Muscle of arm (tissue), 12 donors: ENCODE results near the gene KCNK3. TPM values are rescaled to one million over a fixed set of nuclear protein-coding genes. Genes with fewer than 3 reads are reported as not detected.
A peak's percentile ranks its signal among the peaks of the same experiment; 100 is the strongest.
"Not testable (repeated sequence)": the region's sequence is repeated elsewhere in the genome, so short reads cannot be mapped to it uniquely, and the experiment has no call there.

ENCODE experiments used
- DNase-seq: peaks from one replicate; pipeline ENCODE4 v3.0.0-alpha.2; 2013
- polyA plus RNA-seq, 12 donors: library from polyadenylated mRNA; unstranded; fragments of 120-200 nt; gene quantifications; one replicate each; pipeline ENCODE4 v1.2.1, GENCODE V29; 2013; ENCODE audit not compliant: insufficient read length in 12 of 12

The KCNK3 gene
- polyA plus RNA-seq, 12 donors: 0.48 to 5.8 (median 0.92) TPM; not detected in 1

DNA sequence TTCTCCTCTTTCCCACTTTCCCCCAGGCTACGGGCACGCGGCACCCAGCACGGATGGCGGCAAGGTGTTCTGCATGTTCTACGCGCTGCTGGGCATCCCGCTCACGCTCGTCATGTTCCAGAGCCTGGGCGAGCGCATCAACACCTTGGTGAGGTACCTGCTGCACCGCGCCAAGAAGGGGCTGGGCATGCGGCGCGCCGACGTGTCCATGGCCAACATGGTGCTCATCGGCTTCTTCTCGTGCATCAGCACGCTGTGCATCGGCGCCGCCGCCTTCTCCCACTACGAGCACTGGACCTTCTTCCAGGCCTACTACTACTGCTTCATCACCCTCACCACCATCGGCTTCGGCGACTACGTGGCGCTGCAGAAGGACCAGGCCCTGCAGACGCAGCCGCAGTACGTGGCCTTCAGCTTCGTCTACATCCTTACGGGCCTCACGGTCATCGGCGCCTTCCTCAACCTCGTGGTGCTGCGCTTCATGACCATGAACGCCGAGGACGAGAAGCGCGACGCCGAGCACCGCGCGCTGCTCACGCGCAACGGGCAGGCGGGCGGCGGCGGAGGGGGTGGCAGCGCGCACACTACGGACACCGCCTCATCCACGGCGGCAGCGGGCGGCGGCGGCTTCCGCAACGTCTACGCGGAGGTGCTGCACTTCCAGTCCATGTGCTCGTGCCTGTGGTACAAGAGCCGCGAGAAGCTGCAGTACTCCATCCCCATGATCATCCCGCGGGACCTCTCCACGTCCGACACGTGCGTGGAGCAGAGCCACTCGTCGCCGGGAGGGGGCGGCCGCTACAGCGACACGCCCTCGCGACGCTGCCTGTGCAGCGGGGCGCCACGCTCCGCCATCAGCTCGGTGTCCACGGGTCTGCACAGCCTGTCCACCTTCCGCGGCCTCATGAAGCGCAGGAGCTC lies 35.4 kb downstream of the KCNK3 start:
- peak; percentile 14 for DNase-seq

DNA sequence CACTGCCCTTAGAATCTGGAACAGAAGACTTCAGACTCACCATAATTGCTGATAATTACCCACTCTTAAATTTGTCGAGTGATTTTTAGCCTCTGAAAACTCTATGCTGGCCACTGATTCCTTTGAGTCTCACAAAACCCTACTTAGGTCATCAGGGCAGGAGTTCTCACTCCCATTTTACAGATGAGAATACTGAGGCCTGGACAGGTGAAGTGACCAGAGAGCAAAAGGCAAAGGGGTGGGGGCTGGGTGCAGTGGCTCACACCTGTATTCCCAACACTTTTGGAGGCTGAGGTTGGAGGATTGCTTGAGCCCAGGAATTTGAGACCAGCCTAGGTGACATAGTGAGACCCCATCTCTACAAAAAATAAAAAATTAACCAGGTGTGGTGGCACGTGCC lies 36.8 kb downstream of the KCNK3 start:
- DNase-seq: no peak

DNA sequence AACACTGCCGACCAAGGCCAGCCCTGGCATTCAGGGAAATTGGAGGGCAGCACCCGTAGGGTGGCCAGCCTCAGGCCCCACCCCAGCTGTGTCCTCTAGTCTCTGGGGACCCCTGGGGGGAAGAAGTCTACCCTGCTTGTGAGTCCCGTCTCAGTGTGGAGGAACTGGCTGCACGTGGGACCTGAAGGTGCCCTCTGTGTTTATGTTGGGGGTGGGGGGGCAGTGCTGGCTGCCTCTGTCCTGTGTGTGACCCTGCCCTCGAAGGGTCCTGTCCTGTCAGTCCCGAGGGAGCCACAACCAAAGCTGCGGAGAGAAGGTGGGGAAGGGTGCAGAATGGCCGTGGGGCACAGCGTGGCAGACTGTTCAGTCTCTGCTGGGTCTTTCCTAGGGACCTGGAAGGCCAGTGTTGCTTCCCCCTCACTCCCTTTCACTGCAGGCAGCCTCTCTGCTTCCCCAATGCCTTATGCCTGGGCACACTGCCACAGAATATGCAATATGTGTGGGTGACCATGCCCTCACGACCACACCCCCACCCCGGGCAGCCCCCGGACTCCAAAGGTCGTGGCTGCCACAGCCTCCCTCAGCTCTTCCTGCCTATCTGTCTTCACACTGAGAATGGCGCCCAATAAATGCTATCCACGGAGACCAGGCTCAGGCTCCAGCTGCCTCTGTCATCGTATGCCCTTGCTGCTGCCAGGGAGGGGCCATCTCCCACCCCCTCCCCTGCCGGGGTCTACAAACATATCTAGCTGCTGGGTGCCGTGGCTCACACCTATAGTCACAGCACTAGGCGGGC lies 38.2 kb downstream of the KCNK3 start:
- DNase-seq: no peak

DNA sequence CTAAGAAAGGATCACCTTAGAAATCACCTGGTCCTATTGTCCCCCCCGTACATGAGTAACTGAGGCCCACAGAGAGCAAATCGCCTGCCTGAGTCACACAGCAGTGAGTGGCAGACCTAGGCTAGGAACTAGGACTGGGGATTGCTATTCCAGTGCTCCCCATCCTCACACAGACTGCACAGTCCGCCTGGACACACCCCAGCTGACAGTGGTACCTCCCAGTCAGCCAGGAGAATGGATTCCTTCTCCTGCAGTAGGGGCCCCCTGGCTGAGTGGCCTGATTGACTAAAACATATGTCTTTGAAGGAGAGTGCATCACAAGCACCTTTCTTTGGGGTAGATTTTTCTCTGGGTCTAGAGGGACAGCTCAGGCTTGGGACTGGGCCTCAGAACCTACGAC lies 39.2 kb downstream of the KCNK3 start:
- no peak for DNase-seq

DNA sequence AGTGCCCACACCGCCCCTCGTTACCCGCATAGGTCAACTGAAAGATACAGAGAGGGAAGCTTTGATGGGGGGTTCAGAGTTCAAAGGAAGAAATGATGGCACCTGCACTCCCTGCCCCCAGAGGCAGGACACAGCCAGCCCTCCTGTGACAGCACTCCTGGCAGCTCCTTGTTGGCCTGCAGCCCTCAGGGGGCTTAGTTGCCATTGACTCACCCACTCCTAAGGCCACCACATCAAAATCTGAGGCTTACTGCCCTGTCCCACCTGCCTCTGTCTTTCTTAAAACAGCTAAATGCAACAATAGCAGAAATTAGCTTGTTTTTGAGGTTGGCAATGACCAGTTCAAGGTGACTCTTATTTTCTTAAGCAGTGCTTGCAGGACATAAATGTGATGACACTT lies 39.9 kb downstream of the KCNK3 start:
- DNase-seq: no peak

DNA sequence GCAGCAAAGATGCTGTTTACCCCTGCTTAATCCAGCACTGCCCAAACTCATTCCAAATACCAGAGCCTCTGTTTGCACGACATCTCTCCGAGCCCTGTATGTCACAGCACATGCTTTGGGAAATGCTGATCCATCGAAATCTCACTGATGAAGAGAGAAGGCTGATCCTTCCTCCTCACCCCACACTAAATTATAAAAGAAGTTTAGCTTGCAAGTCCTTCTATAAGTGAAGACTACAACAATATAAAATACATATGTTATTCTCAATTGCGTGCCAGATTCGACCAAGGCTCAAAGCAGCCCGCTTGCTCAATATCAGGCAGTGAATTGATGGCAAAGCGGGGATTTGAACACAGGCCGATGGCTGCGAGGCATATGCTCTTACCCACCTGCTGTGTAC lies 40.9 kb downstream of the KCNK3 start:
- DNase-seq: no peak

DNA sequence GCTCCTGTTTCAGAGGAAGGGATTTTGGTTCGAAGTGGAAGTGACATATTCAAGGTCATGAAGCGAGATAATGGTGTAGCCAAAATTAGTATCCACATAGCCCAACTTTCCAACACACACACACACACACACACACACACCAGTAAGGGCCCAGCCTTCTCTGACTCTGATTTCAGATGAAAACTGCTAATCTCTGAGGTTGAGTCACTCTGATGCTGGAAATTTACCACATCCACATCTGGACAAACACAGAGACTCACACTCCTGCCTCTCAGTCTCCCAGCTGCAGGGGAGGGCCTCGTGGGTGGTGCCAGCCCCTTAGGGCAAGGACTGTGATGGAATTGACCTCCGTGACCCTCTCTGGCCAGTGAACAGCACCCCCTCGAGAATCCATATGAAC lies 42.6 kb downstream of the KCNK3 start:
- no peak for DNase-seq

DNA sequence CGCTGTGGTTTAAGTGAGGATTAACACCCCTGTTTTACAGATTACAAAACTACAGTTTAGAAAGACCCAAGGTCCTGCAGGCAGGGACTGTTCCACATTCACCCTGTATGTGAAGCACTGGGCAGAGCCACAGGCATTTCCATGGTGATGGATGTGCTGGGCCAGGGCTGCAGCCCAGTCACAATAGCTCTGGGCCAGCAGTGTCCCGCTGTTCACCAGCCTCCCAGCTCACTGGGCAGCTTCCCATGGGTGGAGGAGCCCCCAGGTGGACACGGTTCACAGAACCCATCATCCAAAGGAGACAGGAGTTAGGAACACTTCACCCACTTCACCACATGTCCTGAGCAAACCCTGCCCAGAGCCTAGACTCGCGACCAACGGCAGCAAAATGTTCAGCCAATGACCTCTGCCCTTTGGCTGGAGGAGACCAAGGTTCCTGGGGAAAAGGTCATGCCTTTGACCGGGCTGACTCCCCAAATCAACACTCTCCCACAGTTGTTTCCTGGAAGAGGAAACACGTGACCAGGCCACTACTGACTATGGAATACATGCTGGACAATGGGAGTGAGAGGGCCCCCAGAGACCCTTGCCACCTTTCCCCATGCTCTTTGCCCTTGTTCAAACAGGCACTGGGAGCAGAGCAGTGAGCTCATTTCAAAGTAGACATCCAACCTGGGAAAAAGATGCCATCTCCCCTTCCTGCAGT lies 43.5 kb downstream of the KCNK3 start:
- DNase-seq: no peak

DNA sequence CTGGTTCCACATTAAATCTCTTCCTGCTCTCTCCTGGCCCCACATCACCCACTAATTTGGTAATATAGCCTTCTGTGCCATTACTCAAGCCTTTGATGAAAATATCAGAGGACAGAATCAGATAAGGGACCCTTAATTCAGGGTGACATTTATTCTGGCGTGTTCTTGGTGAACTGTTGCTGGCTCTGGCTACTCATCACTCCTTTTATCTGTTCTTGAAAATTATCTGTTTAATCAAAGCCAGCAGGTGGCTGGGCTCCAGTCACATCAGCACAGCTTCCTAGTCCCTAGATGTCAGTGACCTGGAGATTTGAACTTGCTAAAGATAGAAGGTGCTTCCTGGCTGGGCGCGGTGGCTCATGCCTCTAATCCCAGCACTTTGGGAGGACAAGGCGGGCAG lies 44.7 kb downstream of the KCNK3 start:
- no peak for DNase-seq

DNA sequence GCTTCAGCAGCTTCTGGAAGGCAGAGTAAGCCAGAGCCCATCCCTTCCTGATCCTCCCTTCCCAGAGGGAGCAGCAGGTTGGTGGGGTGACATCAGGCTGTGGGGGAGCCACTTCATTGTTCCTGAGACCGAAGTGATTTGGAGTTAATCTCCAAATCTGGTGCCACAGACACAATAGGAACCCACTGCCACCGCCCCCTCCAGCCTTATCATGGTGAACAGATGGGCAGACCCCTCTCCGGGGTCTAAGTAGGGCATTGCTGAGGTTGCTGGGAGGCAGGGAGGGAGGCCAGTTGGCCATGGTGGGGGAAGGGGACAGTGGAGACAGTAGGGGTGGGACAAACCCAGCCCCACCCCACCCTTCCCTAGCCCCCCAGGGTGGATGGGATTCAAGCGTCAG lies 46.0 kb downstream of the KCNK3 start:
- DNase-seq: no peak

DNA sequence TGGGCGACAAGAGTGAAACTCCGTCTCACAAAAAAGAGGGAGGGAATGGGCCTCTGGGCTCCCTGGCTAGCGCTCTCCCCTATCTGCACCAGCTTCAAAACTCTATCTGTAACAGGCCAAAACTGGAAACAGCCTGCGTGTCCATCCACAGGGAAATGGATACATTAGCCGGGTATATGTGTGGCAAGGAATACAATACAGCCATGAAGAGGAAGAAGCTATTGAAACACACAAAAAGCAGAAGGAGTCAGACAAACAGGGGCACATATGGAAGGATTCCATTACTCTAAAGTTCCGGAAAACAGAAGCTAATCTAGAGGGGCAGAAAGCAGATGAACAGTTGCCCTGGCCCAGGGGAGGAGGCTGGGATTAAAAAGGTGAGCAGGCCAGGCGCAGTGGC lies 47.0 kb downstream of the KCNK3 start:
- DNase-seq: no peak

DNA sequence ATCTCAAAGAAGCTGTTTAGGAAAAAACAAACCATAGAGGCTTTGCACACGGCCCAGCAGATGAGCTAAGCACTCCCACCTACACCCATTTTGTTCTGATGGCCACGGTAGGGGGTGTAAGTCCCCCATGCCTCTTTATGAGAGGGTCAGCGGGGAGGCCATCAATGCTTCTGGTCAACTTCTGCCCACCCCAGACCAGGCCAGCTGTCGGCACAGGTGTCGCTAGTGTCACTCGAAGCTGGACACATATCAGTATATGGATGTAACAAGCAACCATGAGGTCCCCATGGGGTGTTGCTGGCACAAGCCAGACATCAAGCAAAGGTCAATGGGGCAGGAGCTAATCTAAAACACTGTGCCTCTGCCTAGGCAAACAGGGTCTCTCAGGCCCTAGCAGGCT lies 47.8 kb downstream of the KCNK3 start:
- DNase-seq: no peak

DNA sequence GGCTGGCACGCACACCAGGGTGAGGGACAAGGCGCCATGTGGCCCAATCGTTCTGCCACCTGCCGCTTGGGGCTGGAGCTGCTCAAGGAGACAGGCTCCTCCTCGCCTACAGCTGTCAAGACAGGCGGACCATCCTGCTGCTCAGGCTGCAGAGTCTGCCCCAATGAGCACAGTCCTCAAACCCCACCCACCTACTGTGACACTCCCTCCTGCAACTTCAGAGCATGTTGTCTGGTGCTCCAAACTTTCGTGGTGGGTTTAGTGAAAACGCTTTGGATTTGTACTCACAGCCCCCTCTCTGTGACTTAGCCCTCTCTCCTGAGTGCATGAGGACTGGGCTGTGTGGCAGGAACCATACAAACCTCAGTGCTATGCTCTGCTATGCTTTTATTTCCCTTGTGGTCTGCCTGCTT lies 48.4 kb downstream of the KCNK3 start:
- no peak for DNase-seq

DNA sequence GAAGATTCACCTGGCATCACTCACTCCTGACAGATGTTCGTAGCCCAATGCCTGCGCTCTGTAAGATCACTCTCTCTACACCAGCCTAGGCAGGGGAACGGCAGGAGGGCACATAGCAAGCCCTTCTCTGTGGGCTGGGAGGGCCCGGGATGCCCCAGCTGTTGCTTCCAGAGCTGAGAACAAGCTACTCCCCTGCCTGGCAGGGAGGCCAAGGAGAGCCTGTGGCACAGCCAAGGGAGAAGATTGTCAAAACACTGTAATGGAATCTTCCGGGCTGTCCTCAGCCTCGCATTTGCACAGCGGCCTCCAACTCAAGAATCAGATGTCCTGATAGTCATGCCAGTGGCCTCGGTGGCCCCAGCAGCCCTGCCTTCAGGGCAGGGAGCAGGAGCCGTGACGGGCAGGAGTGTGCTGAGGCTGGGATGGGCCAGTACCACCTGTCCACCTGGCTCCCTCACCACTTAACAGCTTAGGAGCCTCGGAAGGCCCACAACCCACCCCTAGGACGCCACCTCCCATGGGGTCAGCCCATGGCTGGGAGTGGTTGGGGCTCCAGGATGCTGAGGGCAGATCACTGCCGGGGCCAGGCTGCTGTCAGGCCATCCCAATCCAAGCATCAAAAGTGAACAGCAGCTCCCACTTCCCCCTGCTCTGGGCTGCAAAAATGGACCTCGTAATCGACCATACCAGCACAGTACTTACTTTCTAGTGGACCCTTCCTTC lies 49.7 kb downstream of the KCNK3 start:
- no peak for DNase-seq

DNA sequence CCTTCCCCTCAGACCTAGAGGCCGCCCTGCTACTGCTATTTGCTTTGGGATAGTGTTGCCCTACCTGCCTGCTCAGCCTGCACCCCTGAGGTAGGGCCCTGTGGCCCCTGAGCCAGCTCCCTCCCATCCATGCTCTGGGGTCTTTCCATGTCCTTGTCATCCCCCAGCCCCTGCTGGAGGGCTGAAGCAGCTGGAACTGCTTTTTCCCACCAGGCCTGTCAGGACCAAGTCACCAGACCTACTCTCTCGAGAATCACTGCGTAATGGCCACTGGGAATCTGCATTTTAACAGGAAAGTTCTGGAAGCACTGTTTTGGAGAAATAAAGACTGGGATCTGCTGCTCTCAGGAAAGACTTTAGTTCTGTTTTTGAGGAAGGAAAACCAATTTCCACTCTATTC lies 51.3 kb downstream of the KCNK3 start:
- no peak for DNase-seq

DNA sequence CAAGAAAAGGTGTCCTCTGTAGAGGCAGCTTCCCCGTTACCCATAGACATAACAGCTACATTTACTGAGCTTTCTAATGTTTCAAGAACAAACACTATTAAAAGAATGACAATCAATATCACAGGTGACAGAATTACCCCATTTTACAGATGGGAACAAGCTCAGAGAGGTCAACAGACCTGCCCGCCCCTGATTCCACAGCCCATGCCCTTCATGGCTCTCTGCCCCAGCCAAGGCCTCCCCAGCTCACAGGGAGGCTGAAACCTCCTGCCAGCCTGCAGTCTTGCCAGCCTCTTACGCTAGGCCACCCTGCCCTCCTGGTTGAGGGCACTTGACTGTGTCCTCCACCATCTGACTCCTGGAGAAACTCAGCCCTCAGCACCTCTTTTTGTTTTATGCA lies 52.4 kb downstream of the KCNK3 start:
- no peak for DNase-seq

DNA sequence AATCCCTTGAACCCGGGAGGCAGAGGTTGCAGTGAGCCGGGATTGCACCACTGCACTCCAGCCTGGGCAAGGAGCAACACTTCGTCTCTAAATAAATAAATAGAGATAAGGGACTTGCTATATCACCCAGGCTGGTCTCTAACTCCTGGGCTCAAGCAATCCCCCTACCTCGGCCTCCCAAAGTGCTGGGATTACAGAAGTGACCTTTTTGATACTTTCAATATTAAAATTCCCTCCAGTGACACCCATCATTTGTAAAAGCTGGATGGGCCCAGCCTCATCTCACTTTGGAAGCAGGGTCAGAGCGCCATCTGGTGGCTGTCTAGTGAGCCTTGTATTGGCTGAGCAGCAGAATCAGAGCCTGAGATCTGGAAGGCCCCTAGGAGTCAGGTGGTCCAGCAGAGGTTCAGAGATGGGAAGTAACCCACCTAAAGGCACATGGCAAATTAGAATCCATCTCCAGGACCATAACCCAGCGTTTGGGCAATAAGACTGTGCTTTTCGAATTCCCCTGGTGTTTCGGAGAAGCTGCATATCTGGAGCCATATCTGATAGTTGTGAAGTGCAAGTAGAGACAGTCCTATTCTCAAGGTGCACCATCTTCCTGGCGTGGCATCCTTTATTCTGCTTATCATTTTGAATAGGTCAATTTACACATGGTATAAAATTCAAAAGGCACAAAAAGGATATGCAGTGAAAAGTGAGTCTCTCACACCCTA lies 53.2 kb downstream of the KCNK3 start:
- peak; percentile 82 for DNase-seq

DNA sequence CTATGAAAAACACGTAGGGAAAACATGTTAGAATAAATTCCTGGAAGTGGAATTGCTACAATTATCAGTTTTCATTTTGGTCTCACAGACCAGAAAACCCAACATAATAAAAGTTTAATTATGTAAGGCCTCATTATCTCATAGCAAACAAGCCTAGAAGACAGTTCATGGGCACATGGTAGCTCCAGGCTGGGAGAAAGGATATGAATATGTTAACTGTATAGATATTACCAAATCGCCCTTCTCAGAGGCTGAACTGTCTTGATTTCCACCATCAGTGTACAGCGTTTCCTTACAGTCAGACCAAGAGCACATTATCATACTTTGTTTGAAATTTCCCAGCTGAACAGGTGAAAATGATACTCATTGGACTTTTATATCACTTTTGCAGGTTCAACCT lies 54.4 kb downstream of the KCNK3 start:
- no peak for DNase-seq

DNA sequence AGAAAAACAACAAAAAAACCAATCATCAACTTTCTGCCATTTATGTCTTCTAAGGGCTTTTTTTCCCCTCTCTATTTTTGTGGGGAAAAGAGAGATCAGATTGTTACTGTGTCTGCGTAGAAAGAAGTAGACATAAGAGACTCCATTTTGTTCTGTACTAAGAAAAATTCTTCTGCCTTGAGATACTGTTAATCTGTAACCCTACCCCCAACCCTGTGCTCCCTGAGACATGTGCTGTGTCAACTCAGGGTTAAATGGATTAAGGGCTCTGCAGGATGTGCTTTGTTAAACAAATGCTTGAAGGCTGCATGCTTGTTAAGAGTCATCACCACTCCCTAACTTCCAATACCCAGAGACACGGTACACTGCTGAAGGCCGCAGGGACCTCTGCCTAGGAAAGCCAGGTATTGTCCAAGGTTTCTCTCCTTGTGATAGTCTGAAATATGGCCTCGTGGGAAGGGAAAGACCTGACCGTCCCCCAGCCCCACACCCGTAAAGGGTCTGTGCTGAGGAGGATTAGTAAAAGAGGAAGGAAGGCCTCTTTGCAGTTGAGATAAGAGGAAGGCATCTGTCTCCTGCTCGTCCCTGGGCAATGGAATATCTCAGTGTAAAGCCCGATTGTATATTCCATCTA lies 57.4 kb downstream of the KCNK3 start:
- not testable (repeated sequence) for DNase-seq

DNA sequence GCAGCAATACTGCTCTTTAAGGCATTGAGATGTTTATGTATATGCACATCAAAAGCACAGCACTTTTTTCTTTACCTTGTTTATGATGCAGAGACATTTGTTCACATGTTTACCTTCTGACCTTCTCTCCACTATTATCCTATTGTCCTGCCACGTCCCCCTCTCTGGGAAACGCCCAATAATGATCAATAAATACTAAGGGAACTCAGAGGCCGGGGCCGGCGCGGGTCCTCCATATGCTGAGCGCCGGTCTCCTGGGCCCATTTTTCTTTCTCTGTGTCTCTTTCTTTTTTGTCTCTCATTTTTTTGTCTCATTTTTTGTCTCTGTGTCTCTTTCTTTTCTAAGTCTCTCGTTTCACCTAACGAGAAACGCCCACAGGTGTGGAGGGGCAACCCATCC lies 57.9 kb downstream of the KCNK3 start:
- not testable (repeated sequence) for DNase-seq

DNA sequence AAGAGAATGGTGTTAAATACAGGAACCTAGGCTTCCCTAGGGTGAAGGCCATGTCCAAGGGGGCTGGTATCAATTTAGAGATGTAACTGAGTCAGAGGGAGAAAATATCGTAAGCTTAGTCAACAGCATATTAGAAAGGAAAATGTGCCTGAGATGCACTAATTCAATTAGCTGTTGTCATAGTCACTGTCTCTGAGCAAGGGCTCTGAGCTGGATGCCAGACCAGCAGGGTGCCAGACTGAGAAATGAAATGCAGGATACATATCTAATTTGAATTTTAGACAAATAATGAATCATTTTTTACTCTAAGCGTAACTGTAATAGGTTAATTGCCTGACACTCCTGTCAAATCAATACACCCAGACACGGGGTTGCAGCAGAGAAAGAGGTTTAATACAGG lies 60.1 kb downstream of the KCNK3 start:
- DNase-seq: no peak
